NOMO-1 treated with DMSO at 0.1 percent for 48 hours (cell line): Measurements from ENCODE around the gene FNBP1.
A peak's percentile ranks its signal among the peaks of the same experiment; 100 is the strongest.

Experiments
- DNase-seq: peaks from one replicate; lab custom pipeline; 2025; ENCODE audit not compliant: unreplicated experiment; lab: John Stamatoyannopoulos, UW

Gene FNBP1

GRCh38 chr9:130042885-130043653 lies at the start of gene FNBP1:
Gene FNBP1 (minus strand): TSS chr9:130043189. CDS start chr9:130042975, 214 bp downstream.
- DNase-seq, result peak; percentile 65

- no peak for DNase-seq
Measured at GRCh38 chr9:130090915-130091314, 47.9 kb upstream of the FNBP1 start.

- no peak for DNase-seq
Measured at GRCh38 chr9:130089141-130089540, 46.2 kb upstream of the FNBP1 start.

GRCh38 chr9:130088051-130088450 lies 45.1 kb upstream of the FNBP1 start:
- no peak for DNase-seq

GRCh38 chr9:130084337-130084736 lies 41.3 kb upstream of the FNBP1 start:
- DNase-seq, result no peak

- no peak for DNase-seq
Measured at GRCh38 chr9:130078547-130078946, 35.6 kb upstream of the FNBP1 start.

GRCh38 chr9:130073373-130073772 lies 30.4 kb upstream of the FNBP1 start:
- no peak for DNase-seq

- DNase-seq, result no peak
Measured at GRCh38 chr9:130072515-130073235, 29.7 kb upstream of the FNBP1 start.

GRCh38 chr9:130069048-130069447 lies 26.1 kb upstream of the FNBP1 start:
- DNase-seq, result no peak

GRCh38 chr9:130064621-130065020 lies 21.6 kb upstream of the FNBP1 start:
- no peak for DNase-seq

GRCh38 chr9:130062750-130063149 lies 19.8 kb upstream of the FNBP1 start:
- DNase-seq, result no peak

GRCh38 chr9:130060296-130060695 lies 17.3 kb upstream of the FNBP1 start:
- no peak for DNase-seq

- no peak for DNase-seq
Measured at GRCh38 chr9:130058887-130059286, 15.9 kb upstream of the FNBP1 start.

GRCh38 chr9:130058154-130058553 lies 15.2 kb upstream of the FNBP1 start:
- DNase-seq, result no peak

- DNase-seq, result no peak
Measured at GRCh38 chr9:130054820-130055219, 11.8 kb upstream of the FNBP1 start.

- no peak for DNase-seq
Measured at GRCh38 chr9:130054325-130054786, 11.4 kb upstream of the FNBP1 start.

- DNase-seq, result peak; percentile 69
Measured at GRCh38 chr9:130053504-130054324, 10.7 kb upstream of the FNBP1 start, which contains the start of gene GPR107. Gene GPR107 (plus strand): TSS chr9:130053906. CDS start chr9:130053933, 27 bp downstream.

GRCh38 chr9:130053109-130053503 lies 10.1 kb upstream of the FNBP1 start:
- DNase-seq, result no peak

- DNase-seq, result no peak
Measured at GRCh38 chr9:130051855-130052254, 8.9 kb upstream of the FNBP1 start.

- DNase-seq, result no peak
Measured at GRCh38 chr9:130050462-130050861, 7.5 kb upstream of the FNBP1 start.
